Uterus (tissue), 2 donors: ENCODE data around the gene STARD7.

Experiments
- CTCF ChIP-seq, 4 experiments: fragments of 200-600 bp in 2 of 4; fragments of 450-650 bp in 2 of 4; sonication (generic) in 2 of 4; IDR thresholded peaks; one replicate each; pipeline ENCODE4 v1.5.1; 2016 to 2019; ENCODE audit warnings: antibody characterized with exemption in 4 of 4, mild to moderate bottlenecking in 2 of 4, moderate library complexity in 1 of 4
- POLR2A ChIP-seq, 2 donors: fragments of 450-650 bp; IDR thresholded peaks; one replicate each; pipeline ENCODE4 v1.6.1; 2016; ENCODE audit warnings: antibody characterized with exemption in 2 of 2, mild to moderate bottlenecking in 1 of 2, moderate library complexity in 1 of 2

- TF ChIP-seq CTCF (IDR thresholded peaks at IDR 0.05), result no peak
- TF ChIP-seq POLR2A (IDR thresholded peaks at IDR 0.05), result no peak
These were observed 45.2 kb downstream of the STARD7 start for GRCh38 chr2:96163415-96163767.
